Activated T-helper 1 cell treated with anti-CD3 and anti-CD28 coated beads, Interleukin-12 subunit alpha, Interleukin-12 subunit beta, Interleukin-2, Interleukin-4 antibody, amounts not matched to agents 30 ng/mL and 10 ng/mL and 1 ng/mL, durations not matched to agents 14 hours and 24 hours and 36 hours (primary cell): Measurements from ENCODE around the gene XPNPEP2. TPM values are rescaled to one million over a fixed set of nuclear protein-coding genes. Genes with fewer than 3 reads are reported as not detected.
A peak's percentile ranks its signal among the peaks of the same experiment; 100 is the strongest.

Experiments used
- DNase-seq: peaks from one replicate; pipeline ENCODE4 v3.0.0; 2021; ENCODE audit warnings: low spot score
- H3K27ac Mint-ChIP-seq: one replicate; pipeline ENCODE4 v1.8.0; 2021; ENCODE audit warnings: mild to moderate bottlenecking, mixed read lengths
- H3K27me3 Mint-ChIP-seq: one replicate; pipeline ENCODE4 v1.8.0; 2022; ENCODE audit warnings: mild to moderate bottlenecking, moderate library complexity, mixed read lengths; ENCODE audit not compliant: insufficient read depth
- H3K36me3 Mint-ChIP-seq: one replicate; pipeline ENCODE4 v1.8.0; 2021; ENCODE audit warnings: low read depth, mixed read lengths
- H3K4me1 Mint-ChIP-seq: one replicate; pipeline ENCODE4 v1.8.0; 2021; ENCODE audit warnings: low read depth, mixed read lengths
- H3K4me3 Mint-ChIP-seq: one replicate; pipeline ENCODE4 v1.8.0; 2021; ENCODE audit warnings: mild to moderate bottlenecking, moderate library complexity, mixed read lengths
- H3K9me3 Mint-ChIP-seq: one replicate; pipeline ENCODE4 v1.8.0; 2021; ENCODE audit warnings: mixed read lengths
- intact Hi-C: fragments of 100-400 bp; cut with micrococcal nuclease; formaldehyde crosslinking; loops from one replicate; pipeline ENCODE4 v1.15.1; 2024
- total RNA-seq: library from RNA; stranded (reverse); gene quantifications from 2 replicates; pipeline ENCODE4 v1.2.3, GENCODE V29; 2022

The XPNPEP2 gene
- total RNA-seq, 1 donor from 2014 or later = 0.16 TPM

- H3K4me3 Mint-ChIP-seq = no peak overlapping the region
- no peak overlapping the region for H3K27ac Mint-ChIP-seq
These were observed 8.0 kb downstream of the XPNPEP2 start for GRCh38 chrX:129746557-129747470.

GRCh38 chrX:129747533-129747932 is 8.8 kb downstream of the XPNPEP2 start:
- H3K4me3 Mint-ChIP-seq = no peak overlapping the region

More at GRCh38 chrX:129746557-129747470, 8.0 kb downstream of the XPNPEP2 start:
- Mint-ChIP-seq H3K36me3 (no peaks in the 10 kb centered on the region), H3K4me1 (peaks cover 38% of the 10 kb centered on the region), H3K9me3 (no peaks in the 10 kb centered on the region), H3K27me3 (no peaks in the 10 kb centered on the region)
- intact Hi-C loops = no loop called here
- no peak for DNase-seq

GRCh38 chrX:129748305-129748704 is 9.5 kb downstream of the XPNPEP2 start:
- Mint-ChIP-seq H3K4me1 (peaks cover 29% of the 10 kb centered on the region), H3K9me3 (no peaks in the 10 kb centered on the region), H3K4me3 (no peak overlapping the region), H3K27me3 (no peaks in the 10 kb centered on the region), H3K36me3 (no peaks in the 10 kb centered on the region), H3K27ac (no peak overlapping the region)
- intact Hi-C loops = no loop called here
- DNase-seq = no peak

More at GRCh38 chrX:129747533-129747932, 8.8 kb downstream of the XPNPEP2 start:
- intact Hi-C loops = no loop called here
- H3K9me3 Mint-ChIP-seq = no peaks in the 10 kb centered on the region
- no peak overlapping the region for H3K27ac Mint-ChIP-seq
- H3K27me3 Mint-ChIP-seq = no peaks in the 10 kb centered on the region
- H3K36me3 Mint-ChIP-seq = no peaks in the 10 kb centered on the region
- peaks cover 35% of the 10 kb centered on the region for H3K4me1 Mint-ChIP-seq
- no peak for DNase-seq

GRCh38 chrX:129749069-129749468 is 10.3 kb downstream of the XPNPEP2 start:
- intact Hi-C loops = no loop called here
- no peaks in the 10 kb centered on the region for H3K36me3 Mint-ChIP-seq
- DNase-seq = no peak
- H3K27me3 Mint-ChIP-seq = no peaks in the 10 kb centered on the region
- no peak overlapping the region for H3K27ac Mint-ChIP-seq
- H3K4me3 Mint-ChIP-seq = no peak overlapping the region
- no peaks in the 10 kb centered on the region for H3K9me3 Mint-ChIP-seq
- peaks cover 25% of the 10 kb centered on the region for H3K4me1 Mint-ChIP-seq

- Mint-ChIP-seq H3K9me3 (no peaks in the 10 kb centered on the region), H3K27ac (no peak overlapping the region), H3K4me3 (no peak overlapping the region), H3K36me3 (no peaks in the 10 kb centered on the region), H3K4me1 (peaks cover 19% of the 10 kb centered on the region), H3K27me3 (no peaks in the 10 kb centered on the region)
- intact Hi-C loops = no loop called here
- DNase-seq = no peak
These were observed 12.2 kb downstream of the XPNPEP2 start for GRCh38 chrX:129750971-129751370.

GRCh38 chrX:129754056-129755024 is 15.6 kb downstream of the XPNPEP2 start:
- intact Hi-C loops = loop anchor here (5.0 kb wide), 2 partner anchors 88 to 102 kb away; partner anchors contain the start of genes APLN and ZDHHC9
- H3K4me3 Mint-ChIP-seq = no peak overlapping the region
- H3K4me1 Mint-ChIP-seq = peaks cover 41% of the 10 kb centered on the region
- H3K27ac Mint-ChIP-seq = peak overlapping the region; percentile 71
- H3K36me3 Mint-ChIP-seq = no peaks in the 10 kb centered on the region
- no peak for DNase-seq
- H3K27me3 Mint-ChIP-seq = no peaks in the 10 kb centered on the region
- H3K9me3 Mint-ChIP-seq = no peaks in the 10 kb centered on the region

- no peak for DNase-seq
- Mint-ChIP-seq H3K4me1 (peaks cover 57% of the 10 kb centered on the region), H3K27ac (peak overlapping the region; percentile 63), H3K27me3 (no peaks in the 10 kb centered on the region), H3K4me3 (peak overlapping the region; percentile 17), H3K9me3 (no peaks in the 10 kb centered on the region), H3K36me3 (no peaks in the 10 kb centered on the region)
- intact Hi-C loops = loop anchor here (1.0 to 5.0 kb wide), 3 partner anchors 67 to 104 kb away; partner anchors contain the start of genes APLN and ZDHHC9
These were observed 17.2 kb downstream of the XPNPEP2 start for GRCh38 chrX:129755779-129756650.

GRCh38 chrX:129759576-129760061 is 20.8 kb downstream of the XPNPEP2 start:
- Mint-ChIP-seq H3K27ac (peak overlapping the region; percentile 91), H3K9me3 (no peaks in the 10 kb centered on the region), H3K36me3 (no peaks in the 10 kb centered on the region), H3K27me3 (no peaks in the 10 kb centered on the region), H3K4me1 (peaks cover 48% of the 10 kb centered on the region), H3K4me3 (peak overlapping the region; percentile 22)
- intact Hi-C loops = loop anchor here (1.0 to 5.0 kb wide), 6 partner anchors 10 to 107 kb away; partner anchors contain the start of genes APLN and ZDHHC9
- DNase-seq = peak; percentile 57

- H3K9me3 Mint-ChIP-seq = no peaks in the 10 kb centered on the region
- no peaks in the 10 kb centered on the region for H3K27me3 Mint-ChIP-seq
- peak overlapping the region; percentile 91 for H3K27ac Mint-ChIP-seq
- peaks cover 42% of the 10 kb centered on the region for H3K4me1 Mint-ChIP-seq
- intact Hi-C loops = loop anchor here (1.0 kb wide), 1 partner anchor 9 kb away; no protein-coding TSS in a partner anchor
- DNase-seq = no peak
- H3K4me3 Mint-ChIP-seq = no peak overlapping the region
- H3K36me3 Mint-ChIP-seq = no peaks in the 10 kb centered on the region
These were observed 21.4 kb downstream of the XPNPEP2 start for GRCh38 chrX:129760155-129760554.

GRCh38 chrX:129760981-129761380 is 22.2 kb downstream of the XPNPEP2 start:
- Mint-ChIP-seq H3K4me3 (no peak overlapping the region), H3K36me3 (no peaks in the 10 kb centered on the region), H3K4me1 (peaks cover 40% of the 10 kb centered on the region), H3K27me3 (no peaks in the 10 kb centered on the region), H3K27ac (no peak overlapping the region), H3K9me3 (no peaks in the 10 kb centered on the region)
- no peak for DNase-seq
- intact Hi-C loops = loop anchor here (1.0 kb wide), 1 partner anchor 8 kb away; no protein-coding TSS in a partner anchor

GRCh38 chrX:129761596-129761995 is 22.8 kb downstream of the XPNPEP2 start:
- Mint-ChIP-seq H3K4me1 (peaks cover 36% of the 10 kb centered on the region), H3K27ac (peak overlapping the region; percentile 58), H3K36me3 (peaks cover under 1% of the 10 kb centered on the region), H3K4me3 (no peak overlapping the region), H3K27me3 (no peaks in the 10 kb centered on the region), H3K9me3 (no peaks in the 10 kb centered on the region)
- no peak for DNase-seq
- intact Hi-C loops = no loop called here
